ENCODE data around the gene CYRIA. TPM values are rescaled to one million over a fixed set of nuclear protein-coding genes. Genes with fewer than 3 reads are reported as not detected.

The CYRIA gene
- total RNA-seq, 4 donors from 2014 or later: 1.8 to 4.0 (median 3.7) TPM

- Histone ChIP-seq H3K27me3 (no peaks in the 10 kb centered on the region), H3K4me3 (no peak overlapping the region), H3K9me3 (no peaks in the 10 kb centered on the region), H3K36me3 (no peaks in the 10 kb centered on the region), H3K27ac (no peak overlapping the region), H3K4me1 (peaks cover 29% of the 10 kb centered on the region)
- TF ChIP-seq POLR2AphosphoS5 (IDR thresholded peaks at IDR 0.05) (no peak), EP300 (IDR thresholded peaks at IDR 0.05) (no peak), CTCF (IDR thresholded peaks at IDR 0.05) (no peak), POLR2A (IDR thresholded peaks at IDR 0.05) (no peak)
- DNase-seq (ENCODE audit: low spot score in 2 of 2): no peak
- WGBS: 73% methylated on average over 3 of the region's 3 CpGs
Observed at GRCh38 chr2:16645775-16646559, 19.7 kb downstream of the CYRIA start.

GRCh38 chr2:16645088-16645487 lies 20.5 kb downstream of the CYRIA start:
- H3K36me3 ChIP-seq: no peaks in the 10 kb centered on the region
- 64% methylated on average over 7 of the region's 7 CpGs for WGBS
- no peak overlapping the region for H3K27ac ChIP-seq
- TF ChIP-seq EP300 (IDR thresholded peaks at IDR 0.05) (no peak), POLR2A (IDR thresholded peaks at IDR 0.05) (no peak), POLR2AphosphoS5 (IDR thresholded peaks at IDR 0.05) (no peak), CTCF (IDR thresholded peaks at IDR 0.05) (no peak)
- no peak for DNase-seq (ENCODE audit: low spot score in 2 of 2)
- H3K4me3 ChIP-seq: no peak overlapping the region
- peaks cover 24% of the 10 kb centered on the region for H3K4me1 ChIP-seq
- no peaks in the 10 kb centered on the region for H3K27me3 ChIP-seq
- H3K9me3 ChIP-seq: no peaks in the 10 kb centered on the region

- peaks cover 22% of the 10 kb centered on the region for H3K4me1 ChIP-seq
- H3K4me3 ChIP-seq: no peak overlapping the region
- no peaks in the 10 kb centered on the region for H3K27me3 ChIP-seq
- no peaks in the 10 kb centered on the region for H3K9me3 ChIP-seq
- no peaks in the 10 kb centered on the region for H3K36me3 ChIP-seq
- no peak for DNase-seq (ENCODE audit: low spot score in 2 of 2)
- no peak overlapping the region for H3K27ac ChIP-seq
- TF ChIP-seq POLR2A (IDR thresholded peaks at IDR 0.05): no peak
- no peak for TF ChIP-seq POLR2AphosphoS5 (IDR thresholded peaks at IDR 0.05)
- no peak for TF ChIP-seq EP300 (IDR thresholded peaks at IDR 0.05)
- TF ChIP-seq CTCF (IDR thresholded peaks at IDR 0.05): no peak
- WGBS: 78% methylated on average over 6 of the region's 6 CpGs
Observed at GRCh38 chr2:16644221-16644925, 21.3 kb downstream of the CYRIA start.

- Histone ChIP-seq H3K36me3 (no peaks in the 10 kb centered on the region), H3K4me3 (no peak overlapping the region), H3K27me3 (no peaks in the 10 kb centered on the region), H3K27ac (no peak overlapping the region), H3K4me1 (peaks cover 20% of the 10 kb centered on the region), H3K9me3 (no peaks in the 10 kb centered on the region)
- TF ChIP-seq POLR2AphosphoS5 (IDR thresholded peaks at IDR 0.05) (no peak), CTCF (IDR thresholded peaks at IDR 0.05) (no peak), EP300 (IDR thresholded peaks at IDR 0.05) (no peak), POLR2A (IDR thresholded peaks at IDR 0.05) (no peak)
- WGBS: 26% methylated on average over 2 of the region's 2 CpGs
- no peak for DNase-seq (ENCODE audit: low spot score in 2 of 2)
Observed at GRCh38 chr2:16643099-16643498, 22.5 kb downstream of the CYRIA start.

GRCh38 chr2:16642088-16642487 lies 23.5 kb downstream of the CYRIA start:
- H3K4me1 ChIP-seq: peaks cover 20% of the 10 kb centered on the region

More at GRCh38 chr2:16642088-16642487, 23.5 kb downstream of the CYRIA start:
- no peaks in the 10 kb centered on the region for H3K27me3 ChIP-seq
- no peak overlapping the region for H3K27ac ChIP-seq
- no peak overlapping the region for H3K4me3 ChIP-seq
- no peak for DNase-seq (ENCODE audit: low spot score in 2 of 2)
- no peaks in the 10 kb centered on the region for H3K9me3 ChIP-seq
- no peaks in the 10 kb centered on the region for H3K36me3 ChIP-seq
- WGBS: 89% methylated on average over 3 of the region's 3 CpGs
- no peak for TF ChIP-seq EP300 (IDR thresholded peaks at IDR 0.05)
- no peak for TF ChIP-seq CTCF (IDR thresholded peaks at IDR 0.05)
- no peak for TF ChIP-seq POLR2A (IDR thresholded peaks at IDR 0.05)
- no peak for TF ChIP-seq POLR2AphosphoS5 (IDR thresholded peaks at IDR 0.05)

All from suprapubic skin (tissue), 4 donors.